ENCODE results near the gene MACROD2.

Gene MACROD2

GRCh38 chr20:14470231-14470899 lies 475.0 kb downstream of the MACROD2 start:
- DNase-seq (ENCODE audit: low read depth) = no peak

DNA sequence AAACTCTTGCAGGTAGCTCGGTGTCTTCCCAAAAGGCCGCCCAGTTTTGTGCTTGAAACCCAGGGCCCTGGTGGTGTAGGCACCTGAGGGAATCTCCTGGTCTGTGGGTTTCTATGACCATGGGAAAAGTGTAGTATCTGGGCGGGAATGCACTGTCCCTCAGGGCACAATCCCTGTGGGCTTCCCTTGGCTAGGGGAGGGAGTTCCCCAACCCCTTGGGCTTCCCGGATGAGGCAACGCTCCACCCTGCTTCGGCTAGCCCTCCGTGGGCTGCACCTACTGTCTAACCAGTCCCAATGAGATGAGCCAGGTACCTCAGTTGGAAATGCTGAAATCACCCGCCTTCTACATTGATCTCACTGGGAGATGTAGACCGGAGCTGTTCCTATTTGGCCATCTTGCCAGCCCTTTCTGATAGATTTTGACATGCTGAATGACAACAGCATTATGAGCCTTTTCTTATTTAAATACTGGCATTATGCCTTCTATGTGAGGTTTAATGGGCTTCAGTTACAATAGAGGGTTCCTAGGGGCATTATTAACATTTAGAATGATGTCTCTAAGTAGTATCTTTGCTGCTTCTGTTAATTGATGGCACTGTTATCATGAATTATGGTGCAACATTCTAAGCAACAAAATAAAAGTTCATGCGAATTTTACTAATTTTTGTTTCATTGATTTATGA lies 475.8 kb downstream of the MACROD2 start:
- DNase-seq (ENCODE audit: low read depth) = no peak

GRCh38 chr20:14477125-14477524 lies 481.8 kb downstream of the MACROD2 start:
- DNase-seq (ENCODE audit: low read depth) = no peak

DNA sequence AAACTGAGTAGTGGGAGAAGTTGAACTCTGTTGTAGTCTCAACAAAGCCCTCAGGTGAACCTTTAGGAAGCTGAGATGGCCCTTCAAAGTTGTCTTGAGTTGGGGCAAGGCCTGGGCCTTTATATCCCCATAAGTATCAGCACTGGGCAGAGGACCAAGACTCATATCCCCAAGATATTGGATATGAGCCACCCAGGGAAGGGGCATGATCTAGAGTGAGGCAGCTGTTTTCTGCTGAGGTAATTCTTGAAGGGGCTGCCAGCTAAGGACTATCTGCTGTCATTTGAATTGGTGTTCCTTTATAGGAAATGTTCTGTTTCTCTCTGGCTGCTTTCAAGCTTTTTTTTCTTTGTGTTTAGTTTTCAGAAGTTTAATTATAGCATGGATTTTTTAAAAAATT lies 482.8 kb downstream of the MACROD2 start:
- no peak for DNase-seq (ENCODE audit: low read depth)

DNA sequence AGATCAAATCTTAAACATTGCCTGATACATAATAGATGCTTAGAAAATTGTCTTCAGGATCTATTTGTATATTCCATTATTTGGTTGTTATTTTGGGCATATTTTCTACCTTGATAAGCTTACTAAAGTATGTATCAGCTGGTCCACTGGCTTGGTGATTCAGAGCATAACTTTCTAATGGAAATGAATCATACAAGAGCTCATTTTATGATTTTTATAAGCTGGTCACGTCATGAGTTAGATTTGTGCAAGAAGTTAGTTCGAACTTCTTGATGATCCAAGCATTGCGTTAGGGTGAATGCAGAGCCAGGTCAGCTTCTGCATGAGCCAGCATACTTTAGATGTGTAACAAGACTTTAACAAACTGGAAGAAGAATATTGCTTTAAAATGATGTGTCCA lies 486.5 kb downstream of the MACROD2 start:
- DNase-seq (ENCODE audit: low read depth) = no peak

DNA sequence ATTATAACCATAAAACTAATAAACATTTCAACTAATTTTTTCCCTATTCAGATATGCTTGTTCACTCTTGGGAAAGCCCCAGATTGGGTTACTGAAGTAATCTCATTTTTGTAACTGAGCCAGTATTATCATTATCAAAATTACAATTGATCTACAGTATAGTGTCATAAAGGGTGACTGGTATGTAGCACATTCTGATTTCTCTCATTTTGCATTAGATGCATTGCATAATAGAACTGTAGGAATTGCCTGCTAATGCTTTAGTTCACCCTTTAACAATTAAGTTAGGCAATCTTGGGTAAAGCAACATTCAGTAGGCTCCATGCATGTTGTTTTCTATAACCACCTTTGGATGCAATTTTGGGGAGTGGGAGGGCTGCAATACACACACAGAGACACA lies 492.9 kb downstream of the MACROD2 start:
- DNase-seq (ENCODE audit: low read depth) = no peak

DNA sequence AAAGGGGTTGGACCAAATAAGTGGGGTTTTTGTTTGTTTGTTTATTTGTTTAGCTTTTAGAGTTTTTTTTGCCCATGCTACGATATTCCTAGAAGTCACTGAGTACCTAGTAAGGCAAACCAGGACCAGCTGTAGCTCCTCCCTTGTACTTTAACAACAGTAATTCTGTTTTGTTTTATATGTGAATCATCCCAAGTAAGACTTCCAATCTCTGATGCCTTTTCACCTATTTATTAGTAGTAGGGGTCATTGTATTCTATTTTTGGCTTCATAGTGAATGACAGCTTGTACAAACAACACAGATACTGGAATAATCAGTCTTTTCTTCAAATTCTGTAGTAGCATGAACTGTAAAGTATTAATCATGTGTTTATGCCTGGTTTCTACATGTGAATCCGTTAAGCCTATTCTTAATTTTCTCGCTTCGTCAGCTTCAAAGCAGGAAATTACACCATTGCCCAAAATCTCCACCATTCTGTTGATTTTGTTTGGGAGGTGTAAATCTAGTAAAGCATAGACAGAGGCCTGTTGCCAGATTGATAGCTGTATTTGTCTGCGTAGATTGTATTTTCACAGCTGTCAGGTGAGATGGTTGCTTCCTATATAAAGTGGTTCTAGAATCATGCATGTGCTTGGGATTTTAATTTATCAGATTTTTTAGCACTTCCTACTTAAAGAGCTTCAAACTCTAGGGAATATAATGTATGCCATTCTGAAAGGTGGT lies 493.6 kb downstream of the MACROD2 start:
- no peak for DNase-seq (ENCODE audit: low read depth)

DNA sequence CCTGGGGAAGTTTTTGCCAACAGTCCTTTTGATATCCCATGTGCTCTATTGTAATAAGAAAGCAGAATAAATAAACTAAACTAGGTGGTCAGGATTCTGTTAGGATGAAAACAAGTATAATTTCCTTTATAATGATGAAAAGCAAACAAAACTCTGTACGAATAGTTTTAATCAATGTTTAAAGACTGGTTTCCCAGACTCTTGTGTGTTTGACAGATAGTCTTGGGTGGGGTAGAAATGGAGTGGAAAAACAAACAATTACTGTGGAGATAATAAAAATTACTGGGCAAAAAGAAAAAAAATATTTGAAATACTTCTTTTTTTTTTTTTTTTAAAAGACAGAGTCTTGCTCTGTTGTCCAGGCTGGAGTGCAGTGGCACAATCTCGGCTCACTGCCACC lies 494.2 kb downstream of the MACROD2 start:
- DNase-seq (ENCODE audit: low read depth) = no peak

GRCh38 chr20:14491436-14491835 lies 496.1 kb downstream of the MACROD2 start:
- DNase-seq (ENCODE audit: low read depth) = no peak

DNA sequence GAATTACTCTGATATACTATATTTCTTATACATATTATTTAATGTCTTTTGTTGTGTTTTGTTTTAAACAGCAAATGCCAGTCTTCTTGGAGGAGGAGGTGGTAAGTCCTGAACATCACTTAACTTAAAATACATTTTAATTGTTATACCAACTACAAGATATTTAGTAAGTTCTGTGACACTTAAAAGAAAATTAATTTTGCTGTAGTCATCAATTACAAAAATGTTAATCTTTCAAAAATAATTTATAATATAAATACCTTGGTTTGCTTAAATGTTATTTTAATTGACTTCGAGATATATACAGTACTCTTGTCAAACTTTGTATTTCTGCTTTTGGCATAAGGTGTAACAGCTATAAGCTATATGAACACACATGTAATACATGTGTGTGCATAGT lies 498.1 kb downstream of the MACROD2 start:
- DNase-seq (ENCODE audit: low read depth) = no peak

GRCh38 chr20:14494355-14494754 lies 499.0 kb downstream of the MACROD2 start:
- no peak for DNase-seq (ENCODE audit: low read depth)

DNA sequence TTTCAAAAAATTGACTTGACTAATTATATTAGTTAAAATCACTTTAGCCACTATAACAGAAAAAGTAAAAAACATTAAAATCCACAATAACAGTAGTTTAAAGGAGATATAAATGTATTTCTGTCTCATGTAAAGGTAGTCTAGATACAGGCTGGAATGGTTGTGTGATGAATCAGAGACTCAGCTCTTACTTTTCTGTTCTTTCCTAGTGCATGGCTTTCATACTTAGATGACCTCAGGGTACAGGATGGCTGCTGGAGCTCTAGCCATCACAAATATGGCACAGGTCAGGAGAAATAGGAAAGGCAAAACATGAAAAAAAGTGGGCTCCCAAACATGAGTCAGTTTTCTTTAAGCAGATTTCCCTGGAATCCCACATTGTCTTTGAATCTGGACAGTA lies 499.8 kb downstream of the MACROD2 start:
- no peak for DNase-seq (ENCODE audit: low read depth)

- DNase-seq (ENCODE audit: low read depth) = no peak
Measured at GRCh38 chr20:14497004-14497403, 501.7 kb downstream of the MACROD2 start.

DNA sequence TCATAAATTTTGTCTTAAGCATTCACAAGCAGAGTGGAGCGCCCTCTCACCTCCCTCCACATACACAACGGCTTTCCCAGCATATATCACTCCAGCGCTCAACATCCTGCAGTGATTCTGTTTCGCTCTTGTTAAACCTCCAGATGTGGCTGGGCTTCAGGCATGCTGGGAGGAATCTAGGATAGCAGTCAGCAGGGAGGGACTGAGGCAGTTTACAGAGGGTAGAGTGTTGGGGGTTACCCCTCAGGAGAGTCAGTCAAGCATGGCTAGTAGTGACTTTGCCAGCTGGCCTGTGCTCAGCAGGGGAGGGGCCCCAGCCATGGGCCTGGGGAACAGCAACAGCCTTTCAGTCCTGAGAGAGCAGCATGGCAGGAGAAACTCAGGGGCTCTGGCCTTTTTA lies 503.5 kb downstream of the MACROD2 start:
- no peak for DNase-seq (ENCODE audit: low read depth)

DNA sequence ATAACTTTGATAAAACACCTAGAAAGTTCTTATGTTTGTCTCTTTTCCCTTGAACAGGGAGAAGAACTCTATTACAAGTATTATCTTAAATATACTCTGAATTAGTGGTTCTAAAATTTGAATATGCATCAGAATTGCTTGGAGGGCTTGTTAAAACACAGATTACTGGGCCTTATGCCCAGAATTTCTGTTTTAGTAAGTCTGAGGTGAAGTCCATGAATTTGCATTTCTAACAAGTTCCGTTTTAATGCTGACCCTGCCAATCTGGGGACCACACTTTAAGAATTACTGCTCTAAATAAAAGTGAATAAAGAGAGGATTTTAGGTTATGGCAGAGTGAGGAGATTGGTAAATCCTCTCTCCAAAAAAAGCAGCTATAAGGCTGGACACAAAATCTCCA lies 510.2 kb downstream of the MACROD2 start:
- no peak for DNase-seq (ENCODE audit: low read depth)

GRCh38 chr20:14507711-14508110 lies 512.4 kb downstream of the MACROD2 start:
- no peak for DNase-seq (ENCODE audit: low read depth)

GRCh38 chr20:14510341-14510740 lies 515.0 kb downstream of the MACROD2 start:
- DNase-seq (ENCODE audit: low read depth) = no peak

GRCh38 chr20:14512839-14513238 lies 517.5 kb downstream of the MACROD2 start:
- DNase-seq (ENCODE audit: low read depth) = no peak

- no peak for DNase-seq (ENCODE audit: low read depth)
Measured at GRCh38 chr20:14518648-14519047, 523.3 kb downstream of the MACROD2 start.

- no peak for DNase-seq (ENCODE audit: low read depth)
Measured at GRCh38 chr20:14521016-14521415, 525.7 kb downstream of the MACROD2 start.

DNA sequence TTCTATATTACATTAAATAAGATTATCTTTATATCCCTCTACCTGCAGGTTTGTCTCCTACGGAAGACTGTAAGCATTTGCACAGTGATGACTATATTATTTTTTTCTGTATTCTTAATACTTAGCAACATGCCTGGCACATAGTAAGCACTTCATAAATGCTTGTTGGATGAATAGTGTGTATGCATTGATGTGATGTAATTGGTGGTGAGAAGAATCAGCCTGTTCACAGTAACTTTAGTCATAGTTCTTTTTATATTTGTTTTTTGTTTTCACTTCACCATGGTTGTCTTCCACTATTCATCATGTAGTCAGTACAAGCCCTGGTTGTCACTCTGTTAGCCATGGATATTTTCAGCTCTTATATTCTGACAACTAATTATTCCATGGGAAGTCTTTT lies 526.1 kb downstream of the MACROD2 start:
- no peak for DNase-seq (ENCODE audit: low read depth)

- DNase-seq (ENCODE audit: low read depth) = no peak
Measured at GRCh38 chr20:14522595-14522994, 527.3 kb downstream of the MACROD2 start.

DNA sequence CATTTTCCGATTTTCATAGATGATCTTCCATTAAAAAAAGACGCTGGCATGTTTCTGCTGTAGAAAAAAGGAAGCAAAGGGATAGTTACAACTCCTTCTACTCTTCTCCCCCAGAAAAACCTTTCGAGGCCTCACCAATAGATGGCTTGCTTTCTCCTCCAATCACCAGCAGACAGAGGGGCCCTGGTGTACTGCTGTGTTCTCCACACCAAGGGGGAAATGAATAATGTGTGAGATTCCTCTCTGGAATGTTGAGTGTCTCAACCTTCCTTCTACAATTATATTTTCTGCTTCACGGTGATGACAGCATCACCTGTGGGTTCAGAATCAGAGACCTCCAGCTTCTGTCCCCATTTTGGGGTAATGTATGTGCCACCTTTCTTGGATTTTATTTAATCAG lies 527.8 kb downstream of the MACROD2 start:
- no peak for DNase-seq (ENCODE audit: low read depth)

Measured in activated T-helper 1 cell treated with Interleukin-2 at 50 U/mL for 16 hours (primary cell).